ENCODE results near the gene SPRED3.
"Not testable (repeated sequence)": the region's sequence is repeated elsewhere in the genome, so short reads cannot be mapped to it uniquely, and the experiment has no call there.

The SPRED3 gene

GRCh38 chr19:38360839-38361631 lies 27.5 kb upstream of the SPRED3 start:
- ChIA-PET POLR2A (no interaction called here), CTCF (interaction anchor here (1.5 to 2.0 kb wide), 3 partner anchors 26 to 128 kb away, joined by 3 to 9 read pairs (median 4); partner anchors contain the start of gene CATSPERG)
- no peak for TF ChIP-seq CTCF (IDR thresholded peaks at IDR 0.05; ENCODE audit: insufficient read depth, low read length, missing control alignments)
- no peak for DNase-seq (ENCODE audit: low read depth, low spot score)
- H3K4me3 ChIP-seq (ENCODE audit: low read depth, low read length): peak overlapping the region; percentile 63

GRCh38 chr19:38361633-38362075 lies 26.8 kb upstream of the SPRED3 start:
- H3K4me3 ChIP-seq (ENCODE audit: low read depth, low read length): peak overlapping the region; percentile 63
- ChIA-PET POLR2A (interaction anchor here (1.2 kb wide), 1 partner anchor 13 kb away, joined by 5 read pairs; the partner anchor contains the start of gene PSMD8), CTCF (interaction anchor here (1.5 to 2.0 kb wide), 2 partner anchors 26 to 127 kb away, joined by 3 to 9 read pairs; partner anchors contain the start of gene CATSPERG)
- DNase-seq (ENCODE audit: low read depth, low spot score): no peak
- TF ChIP-seq CTCF (IDR thresholded peaks at IDR 0.05; ENCODE audit: insufficient read depth, low read length, missing control alignments): no peak

GRCh38 chr19:38362076-38362945 lies 26.2 kb upstream of the SPRED3 start:
- POLR2A ChIA-PET: interaction anchor here (1.2 kb wide), 1 partner anchor 12 kb away, joined by 5 read pairs; the partner anchor contains the start of gene PSMD8
- CTCF ChIA-PET: interaction anchor here (0.8 to 1.5 kb wide), 2 partner anchors 128 to 129 kb away, joined by 3 read pairs; no protein-coding TSS in a partner anchor
- DNase-seq (ENCODE audit: low read depth, low spot score): no peak
- H3K4me3 ChIP-seq (ENCODE audit: low read depth, low read length): peak overlapping the region; percentile 63
- TF ChIP-seq CTCF (IDR thresholded peaks at IDR 0.05; ENCODE audit: insufficient read depth, low read length, missing control alignments): no peak

GRCh38 chr19:38362946-38363688 lies 25.4 kb upstream of the SPRED3 start:
- ChIA-PET CTCF (interaction anchor here (0.8 kb wide), 1 partner anchor 130 kb away, joined by 3 read pairs; no protein-coding TSS in a partner anchor), POLR2A (interaction anchor here (1.2 kb wide), 1 partner anchor 11 kb away, joined by 5 read pairs; the partner anchor contains the start of gene PSMD8)
- not testable (repeated sequence) for DNase-seq (ENCODE audit: low read depth, low spot score)
- H3K4me3 ChIP-seq (ENCODE audit: low read depth, low read length): peak overlapping the region; percentile 63

- ChIA-PET POLR2A (no interaction called here), CTCF (interaction anchor here (1.2 kb wide), 1 partner anchor 123 kb away, joined by 3 read pairs; no protein-coding TSS in a partner anchor)
- TF ChIP-seq CTCF (IDR thresholded peaks at IDR 0.05; ENCODE audit: insufficient read depth, low read length, missing control alignments): no peak
- no peak for DNase-seq (ENCODE audit: low read depth, low spot score)
- no peak overlapping the region for H3K4me3 ChIP-seq (ENCODE audit: low read depth, low read length)
Measured at GRCh38 chr19:38367041-38367440, 21.5 kb upstream of the SPRED3 start.

- CTCF ChIA-PET: interaction anchor here (1.3 kb wide), 1 partner anchor 35 kb away, joined by 3 read pairs; no protein-coding TSS in a partner anchor
Measured at GRCh38 chr19:38369584-38369983, 18.9 kb upstream of the SPRED3 start.

More at GRCh38 chr19:38369584-38369983, 18.9 kb upstream of the SPRED3 start:
- DNase-seq (ENCODE audit: low read depth, low spot score): no peak
- POLR2A ChIA-PET: interaction anchor here (0.6 kb wide), 1 partner anchor 12 kb away, joined by 4 read pairs; no protein-coding TSS in a partner anchor
- TF ChIP-seq CTCF (IDR thresholded peaks at IDR 0.05; ENCODE audit: insufficient read depth, low read length, missing control alignments): no peak
- no peak overlapping the region for H3K4me3 ChIP-seq (ENCODE audit: low read depth, low read length)

Measured in AG04449 (cell line).